Tibial nerve (tissue), 4 donors: ENCODE data around the gene SLC5A5. TPM values are rescaled to one million over a fixed set of nuclear protein-coding genes. Genes with fewer than 3 reads are reported as not detected.

Experiments
- DNase-seq, 2 donors: peaks; one replicate each; pipeline ENCODE4 v3.0.0-alpha.2; 2019; ENCODE audit warnings: low spot score in 2 of 2
- H3K27ac ChIP-seq, 4 donors: fragments of 200-600 bp; sonication (generic) in 3 of 4; one replicate each; pipeline ENCODE4 v1.5.1; 2017 to 2019; ENCODE audit warnings: mild to moderate bottlenecking in 1 of 4
- H3K27me3 ChIP-seq, 2 donors: fragments of 200-600 bp; sonication (generic) in 1 of 2; one replicate each; pipeline versions ENCODE4 v1.5.1 to v1.6.0; 2017 to 2019
- H3K36me3 ChIP-seq, 3 donors: fragments of 200-600 bp; sonication (generic); one replicate each; pipeline ENCODE4 v1.5.1; 2018 to 2019
- H3K4me1 ChIP-seq, 4 donors: fragments of 200-600 bp; sonication (generic) in 3 of 4; one replicate each; pipeline ENCODE4 v1.5.1; 2017 to 2019
- H3K4me3 ChIP-seq, 4 donors: fragments of 200-600 bp; sonication (generic) in 3 of 4; one replicate each; pipeline ENCODE4 v1.5.1; 2017 to 2019; ENCODE audit warnings: mild to moderate bottlenecking in 1 of 4, moderate library complexity in 1 of 4
- H3K9me3 ChIP-seq, 4 donors: fragments of 200-600 bp; sonication (generic) in 3 of 4; one replicate each; pipeline ENCODE4 v1.5.1; 2017 to 2019
- EP300 ChIP-seq, 2 donors: sonication (generic); formaldehyde crosslinking; IDR thresholded peaks; one replicate each; pipeline ENCODE4 v1.6.1; 2017; ENCODE audit warnings: antibody characterized with exemption in 2 of 2, mild to moderate bottlenecking in 1 of 2
- POLR2A ChIP-seq, 2 donors: fragments of 450-650 bp; IDR thresholded peaks; one replicate each; pipeline ENCODE4 v1.6.1; 2017; ENCODE audit warnings: antibody characterized with exemption in 2 of 2, mild to moderate bottlenecking in 2 of 2, moderate library complexity in 2 of 2
- WGBS, 2 donors: methylation state at CpG; one replicate each; pipeline ENCODE4 v1.1.5; 2018; 5-methylcytosine and 5-hydroxymethylcytosine counted together
- small RNA-seq: library from RNA; depleted of rRNA; stranded (forward); fragments of <200 nt; gene quantifications from one replicate; pipeline ENCODE3, GENCODE V24; 2016
- total RNA-seq, 4 donors: library from RNA; depleted of rRNA; stranded (reverse); fragments of >200 nt; gene quantifications; one replicate each; pipeline ENCODE4 v1.1.0, GENCODE V29; 2016
- TF ChIP-seq, protein P1 (sequence below), 5 experiments: fragments of 200-600 bp in 3 of 5; fragments of 450-650 bp in 2 of 5; sonication (generic) in 3 of 5; IDR thresholded peaks; one replicate each; pipeline ENCODE4 v1.5.1; 2016 to 2019; ENCODE audit warnings: antibody characterized with exemption in 5 of 5, mild to moderate bottlenecking in 3 of 5, moderate library complexity in 2 of 5

The SLC5A5 gene
- total RNA-seq, 4 donors from 2014 or later = not detected

GRCh38 chr19:17942181-17942580 is 70.4 kb downstream of the SLC5A5 start:
- WGBS, 2 donors = 69 to 73% methylated on average over 17 of the region's 17 CpGs
- Histone ChIP-seq H3K36me3 (peaks cover 0 to 78% (median 0%) of the 10 kb centered on the region in 3 donors), H3K4me1 (peaks cover 0 to 13% (median 1%) of the 10 kb centered on the region in 4 donors), H3K4me3 (no peak overlapping the region), H3K27me3 (no peaks in the 10 kb centered on the region), H3K9me3 (no peaks in the 10 kb centered on the region), H3K27ac (no peak overlapping the region)
- TF ChIP-seq, protein P1, sequence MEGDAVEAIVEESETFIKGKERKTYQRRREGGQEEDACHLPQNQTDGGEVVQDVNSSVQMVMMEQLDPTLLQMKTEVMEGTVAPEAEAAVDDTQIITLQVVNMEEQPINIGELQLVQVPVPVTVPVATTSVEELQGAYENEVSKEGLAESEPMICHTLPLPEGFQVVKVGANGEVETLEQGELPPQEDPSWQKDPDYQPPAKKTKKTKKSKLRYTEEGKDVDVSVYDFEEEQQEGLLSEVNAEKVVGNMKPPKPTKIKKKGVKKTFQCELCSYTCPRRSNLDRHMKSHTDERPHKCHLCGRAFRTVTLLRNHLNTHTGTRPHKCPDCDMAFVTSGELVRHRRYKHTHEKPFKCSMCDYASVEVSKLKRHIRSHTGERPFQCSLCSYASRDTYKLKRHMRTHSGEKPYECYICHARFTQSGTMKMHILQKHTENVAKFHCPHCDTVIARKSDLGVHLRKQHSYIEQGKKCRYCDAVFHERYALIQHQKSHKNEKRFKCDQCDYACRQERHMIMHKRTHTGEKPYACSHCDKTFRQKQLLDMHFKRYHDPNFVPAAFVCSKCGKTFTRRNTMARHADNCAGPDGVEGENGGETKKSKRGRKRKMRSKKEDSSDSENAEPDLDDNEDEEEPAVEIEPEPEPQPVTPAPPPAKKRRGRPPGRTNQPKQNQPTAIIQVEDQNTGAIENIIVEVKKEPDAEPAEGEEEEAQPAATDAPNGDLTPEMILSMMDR (IDR thresholded peaks at IDR 0.05) = no peak
- TF ChIP-seq POLR2A (IDR thresholded peaks at IDR 0.05) (no peak), EP300 (IDR thresholded peaks at IDR 0.05) (no peak)
- no peak for DNase-seq

DNA sequence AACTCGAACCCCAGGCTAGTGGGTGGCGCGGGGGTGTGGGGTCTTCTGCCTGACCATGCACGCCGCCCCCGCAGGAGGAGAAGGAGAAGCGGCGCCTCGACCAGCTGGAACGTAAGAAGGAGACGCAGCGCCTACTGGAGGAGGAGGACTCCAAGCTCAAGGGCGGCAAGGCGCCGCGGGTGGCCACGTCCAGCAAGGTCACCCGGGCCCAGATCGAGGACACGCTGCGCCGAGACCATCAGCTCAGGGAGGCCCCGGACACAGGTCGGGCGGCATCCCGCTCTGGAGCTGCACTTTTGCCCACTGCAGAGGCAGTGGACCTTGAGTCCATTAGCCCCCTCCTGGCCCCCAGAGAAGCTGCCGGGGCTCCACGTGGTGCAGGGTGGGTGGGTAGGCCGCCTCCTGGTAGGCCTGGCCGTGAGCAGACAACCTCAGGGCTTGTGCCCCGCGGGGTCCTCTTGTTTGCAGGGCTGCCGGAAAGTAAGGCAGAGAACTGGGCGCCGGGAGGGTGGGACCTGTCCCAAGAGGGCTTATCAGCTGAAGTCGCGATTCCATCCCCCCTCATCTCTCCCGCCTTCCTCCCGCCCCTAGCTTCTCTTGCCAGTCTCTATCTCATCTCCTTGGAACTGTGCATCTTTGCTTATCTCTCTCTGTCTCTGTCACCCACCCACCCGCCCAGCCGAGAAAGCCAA is 71.0 kb downstream of the SLC5A5 start:
- Histone ChIP-seq H3K36me3 (peaks cover 0 to 72% (median 0%) of the 10 kb centered on the region in 3 donors), H3K27me3 (no peaks in the 10 kb centered on the region), H3K27ac (no peak overlapping the region), H3K4me3 (no peak overlapping the region), H3K4me1 (peaks cover 0 to 17% (median 3%) of the 10 kb centered on the region in 4 donors), H3K9me3 (no peaks in the 10 kb centered on the region)
- no peak for DNase-seq
- 74 to 79% methylated on average over 38 to 41 of the region's 41 CpGs for WGBS, 2 donors
- no peak for TF ChIP-seq EP300 (IDR thresholded peaks at IDR 0.05)
- TF ChIP-seq, protein P1 (IDR thresholded peaks at IDR 0.05) = no peak
- no peak for TF ChIP-seq POLR2A (IDR thresholded peaks at IDR 0.05)

GRCh38 chr19:17943274-17944221 is 71.8 kb downstream of the SLC5A5 start:
- Histone ChIP-seq H3K27ac (no peak overlapping the region), H3K9me3 (no peaks in the 10 kb centered on the region), H3K27me3 (peaks cover 0 to 1% of the 10 kb centered on the region in 2 donors), H3K36me3 (peaks cover 0 to 65% (median 0%) of the 10 kb centered on the region in 3 donors), H3K4me1 (peaks cover 0 to 18% (median 4%) of the 10 kb centered on the region in 4 donors), H3K4me3 (no peak overlapping the region)
- WGBS, 2 donors = 79 to 81% methylated on average over 45 to 54 of the region's 57 CpGs
- no peak for TF ChIP-seq EP300 (IDR thresholded peaks at IDR 0.05)
- TF ChIP-seq, protein P1 (IDR thresholded peaks at IDR 0.05) = no peak
- TF ChIP-seq POLR2A (IDR thresholded peaks at IDR 0.05) = no peak
- no peak for DNase-seq

GRCh38 chr19:17944301-17944700 is 72.6 kb downstream of the SLC5A5 start:
- DNase-seq = no peak
- Histone ChIP-seq H3K36me3 (peaks cover 0 to 58% (median 0%) of the 10 kb centered on the region in 3 donors), H3K27ac (no peak overlapping the region), H3K9me3 (no peaks in the 10 kb centered on the region), H3K27me3 (peaks cover 0 to 9% of the 10 kb centered on the region in 2 donors), H3K4me1 (peaks cover 0 to 23% (median 7%) of the 10 kb centered on the region in 4 donors), H3K4me3 (no peak overlapping the region)
- 60 to 68% methylated on average over 4 of the region's 4 CpGs for WGBS, 2 donors
- TF ChIP-seq EP300 (IDR thresholded peaks at IDR 0.05) (no peak), POLR2A (IDR thresholded peaks at IDR 0.05) (no peak)
- TF ChIP-seq, protein P1 (IDR thresholded peaks at IDR 0.05) = no peak

Small RNA genes within 50 kb of the gene (small RNA-seq; reads per million reads assigned to genes)
- not detected for gene SNORA68

Other genes with a start within 250 kb of the SLC5A5 start
- under 1 TPM; 0.21 to 0.78 (median 0.41) TPM for gene UNC13A, start 183.6 kb upstream of the SLC5A5 start, total RNA-seq
- gene MAP1S, start 152.5 kb upstream of the SLC5A5 start, total RNA-seq = 10 to 100 TPM; 23.4 to 39.3 (median 31.2) TPM
- gene FCHO1, start 120.5 kb upstream of the SLC5A5 start, total RNA-seq = 1 to 10 TPM; 1.4 to 9.9 (median 3.0) TPM
- 1 to 10 TPM in 1 of 4 donors, under 1 TPM in 2, not detected in 1; 0.20 to 2.4 (median 0.44) TPM for gene B3GNT3, start 76.8 kb upstream of the SLC5A5 start, total RNA-seq
- gene INSL3, start 50.4 kb upstream of the SLC5A5 start, total RNA-seq = not detected
- gene JAK3, start 24.0 kb upstream of the SLC5A5 start, total RNA-seq = 10 to 100 TPM in 2 of 4 donors, 1 to 10 TPM in 2; 1.9 to 18.0 (median 8.3) TPM
- 1,000 to 10,000 TPM; 1,544 to 1,849 (median 1,738) TPM for gene RPL18A, start 12.0 kb upstream of the SLC5A5 start, total RNA-seq
- gene CCDC124, start 61.1 kb downstream of the SLC5A5 start, total RNA-seq = 10 to 100 TPM; 29.3 to 69.0 (median 33.9) TPM
- under 1 TPM in 1 of 4 donors, not detected in 3; under 0.01 TPM for gene KCNN1, start 95.2 kb downstream of the SLC5A5 start, total RNA-seq
- 100 to 1,000 TPM; 127 to 180 (median 177) TPM for gene ARRDC2, start 136.2 kb downstream of the SLC5A5 start, total RNA-seq
- gene IL12RB1, start 215.0 kb downstream of the SLC5A5 start, total RNA-seq = 1 to 10 TPM; 1.0 to 4.8 (median 1.9) TPM
- gene MAST3, start 225.8 kb downstream of the SLC5A5 start, total RNA-seq = 10 to 100 TPM in 2 of 4 donors, 1 to 10 TPM in 2; 7.6 to 19.8 (median 10.0) TPM